GM12878 (cell line): Measurements from ENCODE around the gene OR11G2.

Source experiments
- JUND ChIP-seq: IDR thresholded peaks from 2 replicates; pipeline ENCODE4 v1.6.1; 2012; ENCODE audit warnings: low read depth, mild to moderate bottlenecking, low read length, improper control_type of control experiment, moderate library complexity
- LARP7 ChIP-seq: fragments of 450-650 bp; IDR thresholded peaks from 2 replicates; pipeline ENCODE4 v1.6.1; 2017; ENCODE audit warnings: mild to moderate bottlenecking
- POLR2A ChIP-seq: IDR thresholded peaks from 2 replicates; pipeline ENCODE4 v1.6.1; 2011; ENCODE audit warnings: low read depth, mild to moderate bottlenecking, low read length
- ZBED1 ChIP-seq: IDR thresholded peaks from 2 replicates; pipeline ENCODE4 v1.6.1; 2016; ENCODE audit warnings: borderline replicate concordance
- ZNF24 ChIP-seq: fragments of 450-650 bp; IDR thresholded peaks from 2 replicates; pipeline ENCODE4 v1.6.1; 2017; ENCODE audit warnings: antibody characterized with exemption, mild to moderate bottlenecking
- TF ChIP-seq, protein P1 (sequence below): IDR thresholded peaks from 2 replicates; pipeline ENCODE4 v1.6.1; 2011; ENCODE audit warnings: low read depth, mild to moderate bottlenecking, low read length, moderate library complexity, borderline replicate concordance; ENCODE audit errors: extremely low read depth
- TF ChIP-seq, protein P2 (sequence below): IDR thresholded peaks from 2 replicates; pipeline ENCODE4 v1.6.1; 2011; ENCODE audit warnings: low read depth, low read length, improper control_type of control experiment, borderline replicate concordance
- TF ChIP-seq, protein P3 (sequence below), 3 experiments: IDR thresholded peaks in 2 of 3; conservative IDR thresholded peaks in 1 of 3; 2 replicates each; pipeline ENCODE4 v1.5.1; 2011; ENCODE audit warnings: low read depth in 3 of 3, low read length in 3 of 3, mild to moderate bottlenecking in 3 of 3, control low read depth in 2 of 3, moderate library complexity in 2 of 3, inconsistent platforms in 1 of 3, mixed read lengths in 1 of 3; ENCODE audit not compliant: control insufficient read depth in 2 of 3, insufficient read depth in 1 of 3; ENCODE audit errors: extremely low read depth in 1 of 3
- TF ChIP-seq, protein P4 (sequence below): IDR thresholded peaks from 2 replicates; pipeline ENCODE4 v1.6.1; 2012; ENCODE audit warnings: low read depth, low read length, improper control_type of control experiment

DNA sequence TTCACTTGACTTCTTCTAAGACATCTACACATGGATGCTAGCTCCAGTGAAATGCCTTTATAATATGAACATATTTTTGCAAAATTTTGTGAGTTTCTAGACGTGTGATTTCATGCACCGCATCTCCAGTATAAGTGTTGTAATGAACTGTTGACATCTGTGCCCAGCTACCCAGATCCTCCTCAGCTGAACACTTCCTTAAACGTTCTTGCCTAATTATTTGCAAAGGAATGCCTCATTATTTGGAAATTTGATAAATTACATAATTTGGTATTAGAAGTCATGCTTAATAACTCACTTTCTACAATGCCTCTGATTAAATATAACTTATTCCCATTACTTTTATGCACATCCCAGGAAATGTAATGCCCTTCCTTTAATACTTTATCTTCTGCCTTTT is 14.0 kb downstream of the OR11G2 start:
- TF ChIP-seq, protein P1, sequence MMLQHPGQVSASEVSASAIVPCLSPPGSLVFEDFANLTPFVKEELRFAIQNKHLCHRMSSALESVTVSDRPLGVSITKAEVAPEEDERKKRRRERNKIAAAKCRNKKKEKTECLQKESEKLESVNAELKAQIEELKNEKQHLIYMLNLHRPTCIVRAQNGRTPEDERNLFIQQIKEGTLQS: no peak
- TF ChIP-seq, protein P2, sequence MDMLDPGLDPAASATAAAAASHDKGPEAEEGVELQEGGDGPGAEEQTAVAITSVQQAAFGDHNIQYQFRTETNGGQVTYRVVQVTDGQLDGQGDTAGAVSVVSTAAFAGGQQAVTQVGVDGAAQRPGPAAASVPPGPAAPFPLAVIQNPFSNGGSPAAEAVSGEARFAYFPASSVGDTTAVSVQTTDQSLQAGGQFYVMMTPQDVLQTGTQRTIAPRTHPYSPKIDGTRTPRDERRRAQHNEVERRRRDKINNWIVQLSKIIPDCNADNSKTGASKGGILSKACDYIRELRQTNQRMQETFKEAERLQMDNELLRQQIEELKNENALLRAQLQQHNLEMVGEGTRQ: no peak
- TF ChIP-seq, protein P3, sequence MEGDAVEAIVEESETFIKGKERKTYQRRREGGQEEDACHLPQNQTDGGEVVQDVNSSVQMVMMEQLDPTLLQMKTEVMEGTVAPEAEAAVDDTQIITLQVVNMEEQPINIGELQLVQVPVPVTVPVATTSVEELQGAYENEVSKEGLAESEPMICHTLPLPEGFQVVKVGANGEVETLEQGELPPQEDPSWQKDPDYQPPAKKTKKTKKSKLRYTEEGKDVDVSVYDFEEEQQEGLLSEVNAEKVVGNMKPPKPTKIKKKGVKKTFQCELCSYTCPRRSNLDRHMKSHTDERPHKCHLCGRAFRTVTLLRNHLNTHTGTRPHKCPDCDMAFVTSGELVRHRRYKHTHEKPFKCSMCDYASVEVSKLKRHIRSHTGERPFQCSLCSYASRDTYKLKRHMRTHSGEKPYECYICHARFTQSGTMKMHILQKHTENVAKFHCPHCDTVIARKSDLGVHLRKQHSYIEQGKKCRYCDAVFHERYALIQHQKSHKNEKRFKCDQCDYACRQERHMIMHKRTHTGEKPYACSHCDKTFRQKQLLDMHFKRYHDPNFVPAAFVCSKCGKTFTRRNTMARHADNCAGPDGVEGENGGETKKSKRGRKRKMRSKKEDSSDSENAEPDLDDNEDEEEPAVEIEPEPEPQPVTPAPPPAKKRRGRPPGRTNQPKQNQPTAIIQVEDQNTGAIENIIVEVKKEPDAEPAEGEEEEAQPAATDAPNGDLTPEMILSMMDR (IDR thresholded peaks at IDR 0.05 in 2 of 3, conservative IDR thresholded peaks at IDR 0.05 in 1 of 3; ENCODE audit: control insufficient read depth in 2 of 3, extremely low read depth in 1 of 3, insufficient read depth in 1 of 3, low read depth in 3 of 3, low read length in 3 of 3): no peak
- TF ChIP-seq POLR2A (no peak), JUND (no peak), ZNF24 (no peak), ZBED1 (no peak), LARP7 (no peak)
- TF ChIP-seq, protein P4, sequence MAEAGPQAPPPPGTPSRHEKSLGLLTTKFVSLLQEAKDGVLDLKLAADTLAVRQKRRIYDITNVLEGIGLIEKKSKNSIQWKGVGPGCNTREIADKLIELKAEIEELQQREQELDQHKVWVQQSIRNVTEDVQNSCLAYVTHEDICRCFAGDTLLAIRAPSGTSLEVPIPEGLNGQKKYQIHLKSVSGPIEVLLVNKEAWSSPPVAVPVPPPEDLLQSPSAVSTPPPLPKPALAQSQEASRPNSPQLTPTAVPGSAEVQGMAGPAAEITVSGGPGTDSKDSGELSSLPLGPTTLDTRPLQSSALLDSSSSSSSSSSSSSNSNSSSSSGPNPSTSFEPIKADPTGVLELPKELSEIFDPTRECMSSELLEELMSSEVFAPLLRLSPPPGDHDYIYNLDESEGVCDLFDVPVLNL: no peak
